PC-3 (cell line): Measurements from ENCODE around the gene PIPOX. TPM values are rescaled to one million over a fixed set of nuclear protein-coding genes. Genes with fewer than 3 reads are reported as not detected.

ENCODE experiments used
- ATAC-seq: fragments of 200-7000 bp; cut with Tn5 transposase; 2 replicates; pipeline ENCODE4 v1.9.1; 2020; ENCODE audit warnings: mild to moderate bottlenecking, moderate library complexity
- BruUV-seq: library from RNA; stranded (reverse); fragments of 400-500 nt; replicated peaks from 2 replicates; lab custom pipeline; 2021; lab: Mats Ljungman, UMichigan
- CTCF ChIA-PET: fragments of 300-600 bp; sonication (Branson Sonifier 250); formaldehyde crosslinking; loops from one replicate; lab custom pipeline; 2022; ENCODE audit warnings: antibody characterized with exemption; lab: Charles Lee
- POLR2A ChIA-PET: fragments of 300-600 bp; sonication (Branson Sonifier 250); formaldehyde crosslinking; loops from one replicate; lab custom pipeline; 2022; ENCODE audit warnings: antibody characterized with exemption; ENCODE audit not compliant: unreplicated experiment; lab: Charles Lee
- DNase-seq: peaks from one replicate; pipeline ENCODE4 v3.0.0-alpha.2; 2015
- H2AFZ ChIP-seq: fragments of 300-600 bp; sonication (generic); 2 replicates; pipeline ENCODE4 v1.6.0; 2016; ENCODE audit warnings: antibody characterized with exemption, low read length
- H3F3A ChIP-seq: fragments of 300-600 bp; sonication (generic); one replicate; pipeline ENCODE4 v1.6.0; 2017; ENCODE audit warnings: antibody characterized with exemption, low read length, control low read depth, mild to moderate bottlenecking; ENCODE audit not compliant: unreplicated experiment
- H3K27ac ChIP-seq: fragments of 300-600 bp; sonication (generic); 2 replicates; pipeline ENCODE4 v1.5.1; 2016; ENCODE audit warnings: mild to moderate bottlenecking, low read length
- H3K27me3 ChIP-seq: fragments of 300-600 bp; sonication (generic); 2 replicates; pipeline ENCODE4 v1.6.1; 2016; ENCODE audit warnings: low read length, mixed read lengths
- H3K36me3 ChIP-seq: fragments of 300-600 bp; sonication (generic); 2 replicates; pipeline ENCODE4 v1.6.1; 2016; ENCODE audit warnings: low read depth, mixed run types, low read length, mixed read lengths
- H3K4me1 ChIP-seq: fragments of 300-600 bp; sonication (generic); 2 replicates; pipeline ENCODE4 v1.5.1; 2016; ENCODE audit warnings: low read length; ENCODE audit not compliant: insufficient read depth
- H3K4me2 ChIP-seq: fragments of 300-600 bp; sonication (generic); 2 replicates; pipeline ENCODE4 v1.6.0; 2016; ENCODE audit warnings: low read length
- H3K4me3 ChIP-seq: fragments of 300-600 bp; sonication (generic); 2 replicates; pipeline ENCODE4 v1.5.1; 2016; ENCODE audit warnings: mild to moderate bottlenecking, low read length, mixed read lengths
- H3K79me2 ChIP-seq: fragments of 300-600 bp; sonication (generic); 2 replicates; pipeline ENCODE4 v1.6.1; 2017; ENCODE audit warnings: low read length, mixed read lengths
- H3K9ac ChIP-seq: fragments of 300-600 bp; sonication (generic); 2 replicates; pipeline ENCODE4 v1.6.0; 2016; ENCODE audit warnings: mild to moderate bottlenecking, low read length
- H3K9me2 ChIP-seq: fragments of 300-600 bp; sonication (generic); replicated peaks from 2 replicates; pipeline ENCODE4 v1.6.1; 2016; ENCODE audit warnings: mixed run types, low read length, mixed read lengths
- H3K9me3 ChIP-seq: fragments of 300-600 bp; sonication (generic); 2 replicates; pipeline ENCODE4 v1.6.1; 2016; ENCODE audit warnings: low read length, mixed read lengths
- H4K20me1 ChIP-seq: fragments of 300-600 bp; sonication (generic); 2 replicates; pipeline ENCODE4 v1.6.1; 2016; ENCODE audit warnings: low read length, mixed read lengths
- CTCF ChIP-seq: fragments of 300-600 bp; sonication (generic); conservative IDR thresholded peaks from 2 replicates; pipeline ENCODE4 v1.5.1; 2017; ENCODE audit warnings: antibody characterized with exemption, low read depth, mild to moderate bottlenecking, low read length
- EZH2 ChIP-seq: fragments of 300-600 bp; sonication (generic); IDR thresholded peaks from one replicate; pipeline ENCODE4 v1.6.1; 2017; ENCODE audit warnings: antibody characterized with exemption, mild to moderate bottlenecking, low read length; ENCODE audit not compliant: unreplicated experiment
- EZH2phosphoT487 ChIP-seq: fragments of 300-600 bp; sonication (generic); IDR thresholded peaks from 2 replicates; pipeline ENCODE4 v1.6.1; 2018; ENCODE audit warnings: mild to moderate bottlenecking, antibody characterized with exemption, low read length, borderline replicate concordance
- intact Hi-C: fragments of 100-400 bp; cut with micrococcal nuclease; formaldehyde crosslinking; loops from 2 replicates; pipeline ENCODE4 v1.9.0; 2023
- total RNA-seq: library from RNA; depleted of rRNA; stranded (reverse); fragments of >200 nt; gene quantifications from 2 replicates; pipeline ENCODE4 v1.2.3, GENCODE V29; 2014

The PIPOX gene
- total RNA-seq, 1 experiment from 2014 or later = 0.87 TPM

DNA sequence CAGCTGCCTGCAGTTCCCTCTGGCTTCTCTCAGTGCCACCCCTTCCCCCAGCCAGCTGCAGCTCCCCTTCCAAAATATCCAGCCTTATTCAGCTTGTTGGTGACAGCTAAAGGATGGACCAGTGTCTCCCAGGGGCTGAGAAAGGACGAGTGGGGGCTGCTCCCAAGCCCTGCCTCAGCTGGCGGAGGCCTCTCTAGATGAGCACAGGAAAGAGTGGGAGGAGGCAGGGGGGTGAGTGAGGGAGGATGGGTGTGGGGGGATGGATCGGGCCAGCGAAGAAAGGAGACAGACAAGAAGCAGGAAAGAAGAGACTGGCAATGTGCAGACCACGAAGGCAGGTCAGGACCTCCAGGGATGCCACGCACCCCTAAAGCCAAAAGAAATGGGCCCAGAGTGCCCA, 17.5 kb downstream of the PIPOX start:
- Histone ChIP-seq H3K27me3 (no peaks in the 10 kb centered on the region), H3K36me3 (no peaks in the 10 kb centered on the region), H2AFZ (no peak overlapping the region), H3K9ac (no peak overlapping the region), H3K4me3 (no peak overlapping the region), H3K79me2 (no peaks in the 10 kb centered on the region), H4K20me1 (no peaks in the 10 kb centered on the region), H3K27ac (no peak overlapping the region), H3K9me3 (no peaks in the 10 kb centered on the region), H3K4me1 (no peaks in the 10 kb centered on the region), H3F3A (no peaks in the 10 kb centered on the region), H3K4me2 (no peak overlapping the region), H3K9me2 (no peaks in the 10 kb centered on the region)
- BruUV-seq = no TSS peak
- intact Hi-C loops = no loop called here
- ChIA-PET CTCF (no interaction called here), POLR2A (no interaction called here)
- TF ChIP-seq EZH2 (no peak), CTCF (no peak), EZH2phosphoT487 (no peak)
- no peak for DNase-seq
- no peak for ATAC-seq

- no peak for ATAC-seq
- no peak overlapping the region for H2AFZ ChIP-seq
- no peak overlapping the region for H3K27ac ChIP-seq
Observed at GRCh38 chr17:29061036-29061435, 18.1 kb downstream of the PIPOX start.

GRCh38 chr17:29062215-29062614, 19.3 kb downstream of the PIPOX start:
- ATAC-seq (no peak), DNase-seq (no peak)
- TF ChIP-seq EZH2phosphoT487 (no peak), CTCF (no peak), EZH2 (no peak)
- Histone ChIP-seq H3F3A (no peaks in the 10 kb centered on the region), H3K27ac (no peak overlapping the region), H3K4me1 (no peaks in the 10 kb centered on the region), H2AFZ (no peak overlapping the region), H3K4me3 (no peak overlapping the region), H3K9me3 (no peaks in the 10 kb centered on the region), H3K79me2 (no peaks in the 10 kb centered on the region), H3K4me2 (no peak overlapping the region), H3K9ac (no peak overlapping the region), H4K20me1 (no peaks in the 10 kb centered on the region), H3K27me3 (no peaks in the 10 kb centered on the region), H3K36me3 (no peaks in the 10 kb centered on the region), H3K9me2 (no peaks in the 10 kb centered on the region)
- intact Hi-C loops = no loop called here
- CTCF ChIA-PET = no interaction called here
- no TSS peak for BruUV-seq
- POLR2A ChIA-PET = no interaction called here

More at GRCh38 chr17:29061036-29061435, 18.1 kb downstream of the PIPOX start:
- H3K9me3 ChIP-seq = no peaks in the 10 kb centered on the region
- intact Hi-C loops = no loop called here
- CTCF ChIA-PET = no interaction called here
- no peaks in the 10 kb centered on the region for H3K79me2 ChIP-seq
- no peaks in the 10 kb centered on the region for H3K9me2 ChIP-seq
- H3K27me3 ChIP-seq = no peaks in the 10 kb centered on the region
- H3F3A ChIP-seq = no peaks in the 10 kb centered on the region
- no peak for DNase-seq
- no peak overlapping the region for H3K4me2 ChIP-seq
- POLR2A ChIA-PET = no interaction called here
- no peaks in the 10 kb centered on the region for H3K36me3 ChIP-seq
- BruUV-seq = no TSS peak
- no peaks in the 10 kb centered on the region for H3K4me1 ChIP-seq
- no peak for TF ChIP-seq CTCF
- no peak for TF ChIP-seq EZH2phosphoT487
- no peak for TF ChIP-seq EZH2
- no peak overlapping the region for H3K9ac ChIP-seq
- H4K20me1 ChIP-seq = no peaks in the 10 kb centered on the region
- H3K4me3 ChIP-seq = no peak overlapping the region
